Measurements from ENCODE around the gene SLC43A2.

DNA sequence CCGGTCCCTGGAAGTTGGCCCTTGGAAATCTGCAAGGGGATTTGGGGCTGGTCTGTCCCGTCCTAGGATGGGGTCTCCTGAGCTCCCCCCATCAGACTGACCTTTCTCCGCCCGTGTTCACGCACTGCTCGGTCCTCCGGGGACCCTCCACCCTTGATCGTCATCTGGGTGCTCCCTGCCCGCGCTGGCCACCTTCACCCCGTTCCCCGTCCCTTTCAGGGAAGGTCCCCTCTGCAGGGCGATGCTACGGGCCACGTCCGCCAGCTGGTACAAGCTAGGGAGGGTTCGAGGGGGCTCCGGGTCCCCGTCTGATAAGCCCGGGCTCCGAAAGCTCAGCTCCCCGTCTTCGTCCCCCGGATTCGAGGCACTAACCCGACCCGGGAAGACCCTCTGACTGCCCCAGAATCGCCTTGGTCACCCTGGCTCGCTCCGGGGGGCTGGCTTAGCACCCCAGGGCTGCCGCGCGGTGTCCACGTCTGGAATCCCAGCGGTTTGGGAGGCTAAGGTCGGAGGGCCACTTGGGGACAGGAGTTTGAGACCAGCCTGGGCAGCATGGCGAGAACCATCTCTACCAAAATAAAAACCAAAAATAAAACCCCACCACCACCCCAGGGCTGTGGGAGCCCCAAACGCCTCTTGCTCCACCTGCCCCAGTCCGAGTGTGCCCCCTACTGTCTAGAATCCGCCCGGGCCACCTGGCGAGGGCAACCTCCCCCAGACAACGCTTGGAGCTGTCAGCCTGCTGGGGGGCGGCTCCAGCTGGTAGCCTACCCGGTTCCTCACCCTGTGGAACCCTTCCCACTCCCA lies 1.1 kb upstream of the SLC43A2 start:
- TF ChIP-seq EZH2 (optimal IDR thresholded peaks at IDR 0.05; ENCODE audit: low read depth, low read length) = no peak
- TF ChIP-seq, protein P1, sequence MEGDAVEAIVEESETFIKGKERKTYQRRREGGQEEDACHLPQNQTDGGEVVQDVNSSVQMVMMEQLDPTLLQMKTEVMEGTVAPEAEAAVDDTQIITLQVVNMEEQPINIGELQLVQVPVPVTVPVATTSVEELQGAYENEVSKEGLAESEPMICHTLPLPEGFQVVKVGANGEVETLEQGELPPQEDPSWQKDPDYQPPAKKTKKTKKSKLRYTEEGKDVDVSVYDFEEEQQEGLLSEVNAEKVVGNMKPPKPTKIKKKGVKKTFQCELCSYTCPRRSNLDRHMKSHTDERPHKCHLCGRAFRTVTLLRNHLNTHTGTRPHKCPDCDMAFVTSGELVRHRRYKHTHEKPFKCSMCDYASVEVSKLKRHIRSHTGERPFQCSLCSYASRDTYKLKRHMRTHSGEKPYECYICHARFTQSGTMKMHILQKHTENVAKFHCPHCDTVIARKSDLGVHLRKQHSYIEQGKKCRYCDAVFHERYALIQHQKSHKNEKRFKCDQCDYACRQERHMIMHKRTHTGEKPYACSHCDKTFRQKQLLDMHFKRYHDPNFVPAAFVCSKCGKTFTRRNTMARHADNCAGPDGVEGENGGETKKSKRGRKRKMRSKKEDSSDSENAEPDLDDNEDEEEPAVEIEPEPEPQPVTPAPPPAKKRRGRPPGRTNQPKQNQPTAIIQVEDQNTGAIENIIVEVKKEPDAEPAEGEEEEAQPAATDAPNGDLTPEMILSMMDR (IDR thresholded peaks at IDR 0.05; ENCODE audit: low read length) = peak; percentile 87
- no peak for TF ChIP-seq EZH2phosphoT487 (IDR thresholded peaks at IDR 0.05; ENCODE audit: low read length)

Measured in MM.1S (cell line).